Measurements from ENCODE around the gene COMT. TPM values are rescaled to one million over a fixed set of nuclear protein-coding genes. Genes with fewer than 3 reads are reported as not detected.

The COMT gene
- total and polyA plus RNA-seq, 11 donors: 69.7 to 249 (median 119) TPM

DNA sequence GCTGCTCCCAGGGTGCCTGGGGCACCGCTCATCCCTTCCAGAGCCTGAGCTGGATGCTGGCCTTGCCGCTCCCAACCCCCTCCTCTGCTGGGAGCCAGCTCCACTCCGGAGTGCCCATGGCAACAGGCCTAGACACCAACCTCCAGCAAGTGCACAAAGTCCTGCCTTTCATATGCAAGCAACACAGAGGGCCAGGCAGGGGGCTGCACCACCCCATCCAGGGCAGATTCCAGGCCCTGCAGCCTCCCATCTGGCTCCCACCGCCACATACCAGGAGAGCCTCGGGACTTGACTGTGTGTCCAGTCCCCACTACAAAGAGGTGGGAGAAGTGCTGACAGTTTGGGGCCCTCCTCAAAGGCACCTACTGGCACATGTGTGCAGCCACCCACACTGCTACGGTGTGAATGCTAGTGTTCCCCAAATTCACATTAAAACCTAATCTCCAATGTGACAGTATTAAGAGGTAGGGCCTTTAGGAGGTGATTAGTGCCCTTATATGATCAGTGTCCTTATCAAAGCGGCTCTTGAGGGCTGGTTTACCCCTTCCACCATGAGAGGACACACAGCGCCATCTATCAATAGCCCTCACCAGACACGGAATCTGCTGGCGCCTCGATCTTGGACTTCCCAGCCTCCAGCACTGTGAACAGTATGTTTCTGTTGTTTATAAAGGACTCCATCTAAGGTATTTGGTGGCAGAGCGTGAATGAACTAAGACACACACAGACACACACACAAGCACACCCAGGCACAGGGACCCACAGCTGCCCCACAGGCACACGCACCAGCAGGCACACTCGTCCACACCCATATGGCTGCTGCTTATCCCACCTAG, 58.9 kb downstream of the COMT start:
- peak overlapping the region in 10 of 12 donors; percentile 1 to 68 (median 56) for H3K27ac ChIP-seq
- peak; percentile 78 to 92 (median 88) for ATAC-seq

DNA sequence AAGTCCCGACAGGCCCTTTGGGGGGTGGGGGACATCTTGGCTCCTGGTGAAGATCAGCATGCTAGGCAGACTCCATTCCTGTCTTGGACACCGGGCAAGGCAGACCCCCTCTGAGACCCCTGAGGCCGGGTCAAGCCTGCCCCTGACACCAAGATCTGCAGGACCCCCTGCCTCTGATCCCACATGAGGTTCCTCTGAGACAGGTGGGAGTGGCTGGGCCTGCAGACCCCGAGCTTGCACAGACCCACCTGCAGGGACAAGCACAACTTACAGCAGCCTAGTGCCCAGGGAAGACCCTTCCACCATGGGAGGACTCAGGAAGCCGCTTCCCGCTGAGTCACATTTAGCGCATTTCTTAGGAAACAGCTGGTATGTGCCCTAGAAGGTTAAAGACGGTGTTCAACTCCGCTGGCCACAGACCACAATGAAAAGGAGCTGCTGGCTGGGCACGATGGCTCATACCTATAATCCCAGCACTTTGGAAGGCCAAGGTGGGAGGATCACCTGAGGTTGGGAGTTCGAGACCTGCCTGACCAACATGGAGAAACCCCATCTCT, 59.6 kb downstream of the COMT start:
- peaks cover 0 to 4% (median 0%) of the 10 kb centered on the region in 9 donors for H3K36me3 ChIP-seq
- H3K4me1 ChIP-seq: peaks cover 0 to 42% (median 29%) of the 10 kb centered on the region in 12 donors
- WGBS, 4 donors: 77 to 84% (median 82%) methylated on average over 7 to 11 of the region's 11 CpGs
- TF ChIP-seq, protein P1, sequence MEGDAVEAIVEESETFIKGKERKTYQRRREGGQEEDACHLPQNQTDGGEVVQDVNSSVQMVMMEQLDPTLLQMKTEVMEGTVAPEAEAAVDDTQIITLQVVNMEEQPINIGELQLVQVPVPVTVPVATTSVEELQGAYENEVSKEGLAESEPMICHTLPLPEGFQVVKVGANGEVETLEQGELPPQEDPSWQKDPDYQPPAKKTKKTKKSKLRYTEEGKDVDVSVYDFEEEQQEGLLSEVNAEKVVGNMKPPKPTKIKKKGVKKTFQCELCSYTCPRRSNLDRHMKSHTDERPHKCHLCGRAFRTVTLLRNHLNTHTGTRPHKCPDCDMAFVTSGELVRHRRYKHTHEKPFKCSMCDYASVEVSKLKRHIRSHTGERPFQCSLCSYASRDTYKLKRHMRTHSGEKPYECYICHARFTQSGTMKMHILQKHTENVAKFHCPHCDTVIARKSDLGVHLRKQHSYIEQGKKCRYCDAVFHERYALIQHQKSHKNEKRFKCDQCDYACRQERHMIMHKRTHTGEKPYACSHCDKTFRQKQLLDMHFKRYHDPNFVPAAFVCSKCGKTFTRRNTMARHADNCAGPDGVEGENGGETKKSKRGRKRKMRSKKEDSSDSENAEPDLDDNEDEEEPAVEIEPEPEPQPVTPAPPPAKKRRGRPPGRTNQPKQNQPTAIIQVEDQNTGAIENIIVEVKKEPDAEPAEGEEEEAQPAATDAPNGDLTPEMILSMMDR (IDR thresholded peaks at IDR 0.05): no peak
- no peak for TF ChIP-seq POLR2A (IDR thresholded peaks at IDR 0.05)
- DNase-seq: peak in 3 of 5 donors; percentile 25 to 30 (median 25)
- H3K27ac ChIP-seq: peak overlapping the region in 6 of 12 donors; percentile 55 to 68 (median 68)
- no peak for ATAC-seq
- no peaks in the 10 kb centered on the region for H3K27me3 ChIP-seq
- intact Hi-C loops (cut with DNase I): loop anchor here in 1 of 10 donors (2.0 kb wide), 1 partner anchor 16 kb away; no protein-coding TSS in a partner anchor
- peaks cover 0 to 21% (median 8%) of the 10 kb centered on the region in 12 donors for H3K9me3 ChIP-seq
- H3K4me3 ChIP-seq: no peak overlapping the region

More for the DNA sequence above, 58.9 kb downstream of the COMT start:
- peak; percentile 62 to 78 (median 70) for DNase-seq
- TF ChIP-seq POLR2A (IDR thresholded peaks at IDR 0.05): no peak
- TF ChIP-seq, protein P1 (IDR thresholded peaks at IDR 0.05): peak in 1 of 12 donors; percentile 12
- Histone ChIP-seq H3K9me3 (peaks cover 0 to 21% (median 8%) of the 10 kb centered on the region in 12 donors), H3K36me3 (peaks cover 0 to 4% (median 0%) of the 10 kb centered on the region in 9 donors), H3K27me3 (no peaks in the 10 kb centered on the region), H3K4me1 (peaks cover 0 to 49% (median 29%) of the 10 kb centered on the region in 12 donors), H3K4me3 (no peak overlapping the region)
- intact Hi-C loops (cut with DNase I): loop anchor here in 1 of 10 donors (2.0 kb wide), 1 partner anchor 16 kb away; no protein-coding TSS in a partner anchor
- WGBS, 4 donors: 60 to 73% (median 70%) methylated on average over 7 to 14 of the region's 14 CpGs

DNA sequence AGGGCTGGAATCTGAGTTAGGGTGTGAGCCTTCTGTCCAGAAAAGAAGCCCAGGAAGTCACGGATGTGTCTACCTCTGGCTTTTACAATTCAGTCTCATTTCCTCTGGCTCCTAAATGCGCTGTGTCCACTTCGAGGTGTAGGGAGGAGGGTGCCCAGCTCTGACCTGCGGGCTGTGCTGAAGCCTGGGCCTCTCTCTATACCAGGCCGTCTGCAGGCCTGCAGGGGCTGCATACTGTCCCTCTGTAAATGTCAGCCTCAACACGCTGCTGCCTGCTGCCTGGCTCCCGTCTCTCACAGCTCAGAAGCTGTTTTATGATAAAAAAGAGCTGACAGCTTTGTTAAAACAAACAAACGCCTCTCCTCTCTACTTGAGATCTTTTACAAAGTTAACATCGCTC, 60.6 kb downstream of the COMT start:
- 52 to 56% (median 55%) methylated on average over 9 of the region's 9 CpGs for WGBS, 4 donors
- no peak for TF ChIP-seq POLR2A (IDR thresholded peaks at IDR 0.05)
- TF ChIP-seq, protein P1 (IDR thresholded peaks at IDR 0.05): no peak
- ATAC-seq: peak in 3 of 4 donors; percentile 37 to 65 (median 59)
- no peak overlapping the region for H3K4me3 ChIP-seq
- peak in 3 of 5 donors; percentile 31 to 45 (median 38) for DNase-seq
- intact Hi-C loops (cut with DNase I): no loop called here
- no peaks in the 10 kb centered on the region for H3K27me3 ChIP-seq
- H3K27ac ChIP-seq: peak overlapping the region in 11 of 12 donors; percentile 3 to 71 (median 52)
- H3K36me3 ChIP-seq: peaks cover 0 to 4% (median 0%) of the 10 kb centered on the region in 9 donors
- peaks cover 0 to 41% (median 27%) of the 10 kb centered on the region in 12 donors for H3K4me1 ChIP-seq
- H3K9me3 ChIP-seq: peaks cover 0 to 21% (median 8%) of the 10 kb centered on the region in 12 donors

DNA sequence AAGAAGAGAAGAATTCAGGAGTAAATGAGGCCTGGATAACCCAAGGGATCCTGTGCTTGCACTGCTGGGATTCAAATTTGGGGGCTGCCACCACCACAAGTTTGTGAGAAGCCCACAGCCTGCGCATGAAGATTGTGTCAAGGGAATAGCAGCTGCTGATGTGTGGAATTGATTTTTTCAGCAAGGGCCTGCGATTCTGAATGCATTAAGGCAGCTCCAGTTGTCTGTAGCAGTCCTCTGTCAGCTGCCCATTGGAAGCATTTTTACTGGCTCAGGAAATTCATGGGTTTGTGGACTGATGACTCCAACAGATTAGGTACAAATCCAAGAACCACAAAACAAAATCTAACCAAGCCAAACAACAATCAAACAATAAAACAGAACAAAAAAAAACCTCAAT, 61.1 kb downstream of the COMT start:
- ATAC-seq: no peak
- peaks cover 0 to 41% (median 27%) of the 10 kb centered on the region in 12 donors for H3K4me1 ChIP-seq

More for the DNA sequence above, 61.1 kb downstream of the COMT start:
- H3K27me3 ChIP-seq: no peaks in the 10 kb centered on the region
- no peak overlapping the region for H3K4me3 ChIP-seq
- TF ChIP-seq, protein P1 (IDR thresholded peaks at IDR 0.05): no peak
- TF ChIP-seq POLR2A (IDR thresholded peaks at IDR 0.05): no peak
- 68 to 88% (median 79%) methylated on average over 2 of the region's 2 CpGs for WGBS, 4 donors
- H3K9me3 ChIP-seq: peaks cover 0 to 21% (median 8%) of the 10 kb centered on the region in 12 donors
- intact Hi-C loops (cut with DNase I): no loop called here
- peak overlapping the region in 10 of 12 donors; percentile 23 to 71 (median 54) for H3K27ac ChIP-seq
- peak in 1 of 5 donors; percentile 17 for DNase-seq
- peaks cover 0 to 4% (median 0%) of the 10 kb centered on the region in 9 donors for H3K36me3 ChIP-seq
